PC-9 (cell line): ENCODE data around the gene KIF5C. TPM values are rescaled to one million over a fixed set of nuclear protein-coding genes. Genes with fewer than 3 reads are reported as not detected.

Experiments
- BruUV-seq: library from RNA; stranded (reverse); fragments of 400-500 nt; replicated peaks from 2 replicates; lab custom pipeline; 2021; lab: Mats Ljungman, UMichigan
- CTCF ChIA-PET: fragments of 300-600 bp; sonication (Branson Sonifier 250); formaldehyde crosslinking; loops from one replicate; lab custom pipeline; 2022; ENCODE audit warnings: antibody characterized with exemption; lab: Charles Lee
- POLR2A ChIA-PET: fragments of 300-600 bp; sonication (Branson Sonifier 250); formaldehyde crosslinking; loops from one replicate; lab custom pipeline; 2022; ENCODE audit warnings: antibody characterized with exemption; ENCODE audit not compliant: unreplicated experiment; lab: Charles Lee
- DNase-seq, 2 experiments: peaks; one replicate each; pipeline versions ENCODE4 v3.0.0 to v3.0.0-alpha.2; 2015 to 2022; ENCODE audit warnings: mixed read lengths in 1 of 2
- H2AFZ ChIP-seq: fragments of 200-600 bp; sonication (generic); 2 replicates; pipeline ENCODE4 v1.8.1; 2017; ENCODE audit warnings: antibody characterized with exemption
- H3F3A ChIP-seq: fragments of 200-600 bp; sonication (generic); 2 replicates; pipeline ENCODE4 v1.8.1; 2017; ENCODE audit warnings: antibody characterized with exemption, mild to moderate bottlenecking, low read depth; ENCODE audit not compliant: insufficient read depth
- H3K27ac ChIP-seq: fragments of 200-600 bp; sonication (generic); 2 replicates; pipeline ENCODE4 v1.6.1; 2016; ENCODE audit warnings: mixed run types
- H3K27me3 ChIP-seq: fragments of 200-600 bp; sonication (generic); 2 replicates; pipeline ENCODE4 v1.6.1; 2016; ENCODE audit warnings: low read depth, mixed run types; ENCODE audit not compliant: insufficient read depth
- H3K36me3 ChIP-seq: fragments of 200-600 bp; sonication (generic); 2 replicates; pipeline ENCODE4 v1.6.1; 2016; ENCODE audit warnings: low read depth, mixed run types
- H3K4me1 ChIP-seq: fragments of 200-600 bp; sonication (generic); replicated peaks from 2 replicates; pipeline ENCODE4 v1.6.1; 2016; ENCODE audit warnings: mixed run types; ENCODE audit not compliant: insufficient read depth
- H3K4me2 ChIP-seq: fragments of 200-600 bp; sonication (generic); 2 replicates; pipeline ENCODE4 v1.6.1; 2017; ENCODE audit warnings: mixed run types
- H3K4me3 ChIP-seq: fragments of 200-600 bp; sonication (generic); 2 replicates; pipeline ENCODE4 v1.6.1; 2016; ENCODE audit warnings: mixed run types
- H3K79me2 ChIP-seq: fragments of 200-600 bp; sonication (generic); 2 replicates; pipeline ENCODE4 v1.6.1; 2017; ENCODE audit warnings: low read depth, mixed run types
- H3K9me2 ChIP-seq: fragments of 200-600 bp; sonication (generic); 2 replicates; pipeline ENCODE4 v1.8.1; 2017; ENCODE audit warnings: mild to moderate bottlenecking; ENCODE audit not compliant: insufficient read depth
- H3K9me3 ChIP-seq: fragments of 200-600 bp; sonication (generic); 2 replicates; pipeline ENCODE4 v1.8.1; 2016; ENCODE audit warnings: low read depth; ENCODE audit not compliant: insufficient read depth
- H4K20me1 ChIP-seq: fragments of 200-600 bp; sonication (generic); 2 replicates; pipeline ENCODE4 v1.8.1; 2017; ENCODE audit not compliant: insufficient read depth
- CTCF ChIP-seq: fragments of 200-600 bp; sonication (generic); conservative IDR thresholded peaks from 2 replicates; pipeline ENCODE4 v1.6.1; 2017; ENCODE audit warnings: mixed run types, antibody characterized with exemption, mild to moderate bottlenecking, moderate library complexity
- EZH2 ChIP-seq: fragments of 200-600 bp; sonication (generic); IDR thresholded peaks from 2 replicates; pipeline ENCODE4 v1.8.0; 2017; ENCODE audit warnings: antibody characterized with exemption, low read depth
- intact Hi-C: fragments of 100-400 bp; cut with micrococcal nuclease; formaldehyde crosslinking; loops from one replicate; pipeline ENCODE4 v1.10.0; 2022; ENCODE audit not compliant: unreplicated experiment
- total RNA-seq: library from RNA; stranded (reverse); gene quantifications from 2 replicates; pipeline ENCODE4 v1.2.3, GENCODE V29; 2021

KIF5C gene
- total RNA-seq, 1 experiment from 2014 or later, result 0.07 TPM

DNA sequence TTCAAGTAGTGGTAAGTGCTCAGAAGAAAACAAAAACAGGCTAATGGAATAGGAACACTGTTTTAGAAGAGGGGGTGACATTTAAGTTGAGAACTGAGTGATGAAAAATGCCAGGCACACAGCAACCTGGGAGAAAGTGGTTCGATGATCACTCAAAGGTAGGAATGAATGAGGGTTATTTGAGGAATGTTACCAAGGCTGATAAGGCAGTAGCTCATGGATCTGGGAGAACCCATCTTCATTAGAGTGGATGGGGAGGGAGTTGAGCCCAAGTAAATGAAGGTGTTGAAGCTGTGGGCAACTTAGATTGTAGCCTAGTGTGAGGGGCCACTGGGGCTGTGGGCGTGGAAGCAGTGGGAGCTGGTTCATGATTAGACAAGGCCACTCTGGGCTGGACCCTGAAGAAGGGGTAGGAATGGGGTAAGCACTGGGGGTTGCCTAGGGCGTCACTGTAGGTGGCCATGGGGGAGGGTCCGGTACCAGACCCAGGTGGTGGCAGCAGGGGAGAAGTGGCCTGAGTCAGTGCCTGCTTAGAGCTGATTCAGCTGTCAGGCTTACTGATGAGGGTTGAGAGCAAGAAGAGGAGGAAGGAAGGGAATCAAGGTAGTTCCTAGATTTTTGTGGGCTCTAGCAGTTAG, 141.0 kb downstream of the KIF5C start:
- no peak for TF ChIP-seq EZH2
- no peak for TF ChIP-seq CTCF
- H3K4me1 ChIP-seq, result no peaks in the 10 kb centered on the region; the same call in 1 of the 2 replicates
- no peak overlapping the region for H3K4me3 ChIP-seq
- no peaks in the 10 kb centered on the region for H3K27me3 ChIP-seq
- no peak overlapping the region for H3K4me2 ChIP-seq
- no peak for DNase-seq
- no peak overlapping the region for H3K27ac ChIP-seq
- no peaks in the 10 kb centered on the region for H3F3A ChIP-seq
- H3K79me2 ChIP-seq, result no peaks in the 10 kb centered on the region
- H3K9me3 ChIP-seq, result no peaks in the 10 kb centered on the region
- H3K36me3 ChIP-seq, result no peaks in the 10 kb centered on the region
- POLR2A ChIA-PET, result no interaction called here
- no peak overlapping the region for H2AFZ ChIP-seq
- no peaks in the 10 kb centered on the region for H4K20me1 ChIP-seq
- BruUV-seq, result no TSS peak
- intact Hi-C loops, result no loop called here
- no peaks in the 10 kb centered on the region for H3K9me2 ChIP-seq
- CTCF ChIA-PET, result interaction anchor here (0.8 to 1.5 kb wide), 2 partner anchors 545 to 560 kb away, joined by 3 to 4 read pairs; no protein-coding TSS in a partner anchor

- Histone ChIP-seq H3K4me3 (no peak overlapping the region), H3K4me2 (no peak overlapping the region), H4K20me1 (no peaks in the 10 kb centered on the region), H3K27me3 (no peaks in the 10 kb centered on the region), H3K79me2 (no peaks in the 10 kb centered on the region), H2AFZ (no peak overlapping the region), H3K27ac (no peak overlapping the region), H3K9me3 (no peaks in the 10 kb centered on the region), H3K36me3 (no peaks in the 10 kb centered on the region), H3K4me1 (no peaks in the 10 kb centered on the region; the same call in 1 of the 2 replicates), H3K9me2 (no peaks in the 10 kb centered on the region), H3F3A (no peaks in the 10 kb centered on the region)
- ChIA-PET CTCF (interaction anchor here (0.6 to 1.5 kb wide), 4 partner anchors 150 to 544 kb away, joined by 3 to 5 read pairs (median 4); no protein-coding TSS in a partner anchor), POLR2A (no interaction called here)
- TF ChIP-seq EZH2, result no peak
- TF ChIP-seq CTCF, result peak; percentile 83
- peak; percentile 46 to 65 for DNase-seq
- no TSS peak for BruUV-seq
- intact Hi-C loops, result loop anchor here (1.0 kb wide), 2 partner anchors 52 to 544 kb away; no protein-coding TSS in a partner anchor
These were observed 142.3 kb downstream of the KIF5C start for GRCh38 chr2:149017116-149017985.

- no peaks in the 10 kb centered on the region for H3K9me2 ChIP-seq
- ChIA-PET CTCF (interaction anchor here (0.7 to 1.1 kb wide), 2 partner anchors 533 to 542 kb away, joined by 3 to 4 read pairs; no protein-coding TSS in a partner anchor), POLR2A (no interaction called here)
- TF ChIP-seq CTCF (no peak), EZH2 (no peak)
- no peak overlapping the region for H3K27ac ChIP-seq
- H3K9me3 ChIP-seq, result no peaks in the 10 kb centered on the region
- no peaks in the 10 kb centered on the region; the same call in 1 of the 2 replicates for H3K4me1 ChIP-seq
- DNase-seq, result no peak
- H4K20me1 ChIP-seq, result no peaks in the 10 kb centered on the region
- no peaks in the 10 kb centered on the region for H3K27me3 ChIP-seq
- no peaks in the 10 kb centered on the region for H3K79me2 ChIP-seq
- no peak overlapping the region for H3K4me2 ChIP-seq
- no peaks in the 10 kb centered on the region for H3F3A ChIP-seq
- intact Hi-C loops, result no loop called here
- H2AFZ ChIP-seq, result no peak overlapping the region
- BruUV-seq, result no TSS peak
- no peaks in the 10 kb centered on the region for H3K36me3 ChIP-seq
- no peak overlapping the region for H3K4me3 ChIP-seq
These were observed 144.0 kb downstream of the KIF5C start for GRCh38 chr2:149018981-149019380.
